Endothelial cell of umbilical vein (primary cell): Measurements from ENCODE around the gene GABPA. TPM values are rescaled to one million over a fixed set of nuclear protein-coding genes. Genes with fewer than 3 reads are reported as not detected.

ENCODE experiments used
- BruUV-seq: library from RNA; stranded (reverse); fragments of 400-500 nt; replicated peaks from 2 replicates; lab custom pipeline; 2021; lab: Mats Ljungman, UMichigan
- CTCF ChIA-PET: fragments of 300-600, 350-600 bp; sonication (Branson Sonifier 250); formaldehyde crosslinking; loops from one replicate; lab custom pipeline; 2021; ENCODE audit warnings: antibody characterized with exemption, inconsistent platforms; lab: Charles Lee
- POLR2A ChIA-PET: fragments of 300-600, 350-600 bp; sonication (Branson Sonifier 250); formaldehyde crosslinking; loops from one replicate; lab custom pipeline; 2021; ENCODE audit warnings: antibody characterized with exemption, inconsistent platforms; lab: Charles Lee
- DNase-seq: peaks from one replicate; pipeline ENCODE4 v3.0.0-alpha.2; 2011; ENCODE audit warnings: low read depth, low spot score
- FAIRE-seq: peaks from 2 replicates; lab custom pipeline; 2011; peaks lifted over from hg19 to GRCh38; lab: Jason Lieb, UNC
- H2AFZ ChIP-seq: 2 replicates; pipeline ENCODE4 v1.6.0; 2012; ENCODE audit warnings: low read depth, low read length, control low read depth, inconsistent platforms
- H3K27ac ChIP-seq: 2 replicates; pipeline ENCODE4 v1.5.1; 2011; ENCODE audit warnings: low read depth, mild to moderate bottlenecking, control low read depth, low read length, moderate library complexity; ENCODE audit not compliant: insufficient read depth
- H3K27me3 ChIP-seq, 2 experiments: 2 replicates each; pipeline versions ENCODE4 v1.6.0 to v1.6.1; 2011; ENCODE audit warnings: low read length in 2 of 2, mixed read lengths in 1 of 2; ENCODE audit not compliant: control insufficient read depth in 2 of 2, insufficient read depth in 2 of 2
- H3K36me3 ChIP-seq, 2 experiments: 2 replicates in 1 of 2; 3 replicates in 1 of 2; pipeline ENCODE4 v1.5.1; 2011; ENCODE audit warnings: low read length in 2 of 2, mild to moderate bottlenecking in 1 of 2, moderate library complexity in 1 of 2; ENCODE audit not compliant: control insufficient read depth in 2 of 2, insufficient read depth in 2 of 2; ENCODE audit errors: extremely low read depth in 1 of 2
- H3K4me1 ChIP-seq: 3 replicates; pipeline ENCODE4 v1.5.1; 2011; ENCODE audit warnings: mild to moderate bottlenecking, low read length; ENCODE audit not compliant: control insufficient read depth, insufficient read depth; ENCODE audit errors: extremely low read depth
- H3K4me2 ChIP-seq: 2 replicates; pipeline ENCODE4 v1.6.1; 2011; ENCODE audit warnings: low read length, control low read depth, mixed read lengths; ENCODE audit not compliant: insufficient read depth
- H3K4me3 ChIP-seq, 3 experiments: fragments of 200-600 bp in 1 of 3; sonication (generic), shearing (Covaris generic) in 1 of 3; replicated peaks in 1 of 3; 2 replicates each; pipeline ENCODE4 v1.5.1; 2011 to 2016; ENCODE audit warnings: control low read depth in 3 of 3, low read length in 3 of 3, mild to moderate bottlenecking in 2 of 3, inconsistent platforms in 1 of 3, low read depth in 1 of 3, moderate library complexity in 1 of 3; ENCODE audit not compliant: insufficient read depth in 1 of 3
- H3K79me2 ChIP-seq: 2 replicates; pipeline ENCODE4 v1.6.0; 2012; ENCODE audit warnings: low read length, inconsistent platforms; ENCODE audit not compliant: control insufficient read depth, insufficient read depth
- H3K9ac ChIP-seq: replicated peaks from 2 replicates; pipeline ENCODE3; 2011; ENCODE audit warnings: low read length, control low read depth; ENCODE audit not compliant: insufficient read depth; ENCODE audit errors: extremely low read depth
- H3K9me1 ChIP-seq: replicated peaks from 3 replicates; pipeline ENCODE4 v1.6.0; 2011; ENCODE audit warnings: mild to moderate bottlenecking, low read length; ENCODE audit not compliant: control insufficient read depth, insufficient read depth; ENCODE audit errors: extremely low read depth
- H3K9me3 ChIP-seq: replicated peaks from 2 replicates; pipeline ENCODE4 v1.5.1; 2012; ENCODE audit warnings: low read length, inconsistent platforms; ENCODE audit not compliant: control insufficient read depth, insufficient read depth
- H4K20me1 ChIP-seq: replicated peaks from 2 replicates; pipeline ENCODE3; 2011; ENCODE audit warnings: mild to moderate bottlenecking, low read length; ENCODE audit not compliant: control insufficient read depth, insufficient read depth; ENCODE audit errors: extremely low read depth
- CTCF ChIP-seq, 2 donors: IDR thresholded peaks; 1 replicate in 1 of 2; 2 replicates in 1 of 2; pipeline ENCODE4 v1.5.1; 2011; ENCODE audit warnings: low read length in 2 of 2, mild to moderate bottlenecking in 2 of 2, moderate library complexity in 2 of 2, control low read depth in 1 of 2, inconsistent platforms in 1 of 2, low read depth in 1 of 2; ENCODE audit not compliant: insufficient read depth in 1 of 2; ENCODE audit errors: extremely low read depth in 1 of 2
- EZH2 ChIP-seq: IDR thresholded peaks from 2 replicates; pipeline ENCODE4 v1.6.1; 2012; ENCODE audit warnings: borderline replicate concordance, low read depth, mild to moderate bottlenecking, moderate library complexity, low read length, inconsistent platforms; ENCODE audit not compliant: severe bottlenecking
- FOS ChIP-seq: IDR thresholded peaks from 2 replicates; pipeline ENCODE4 v1.6.1; 2011; ENCODE audit warnings: mild to moderate bottlenecking, low read length, moderate library complexity, borderline replicate concordance; ENCODE audit not compliant: insufficient read depth
- GATA2 ChIP-seq: IDR thresholded peaks from 2 replicates; pipeline ENCODE4 v1.7.0; 2011; ENCODE audit warnings: low read depth, mild to moderate bottlenecking, moderate library complexity, mixed read lengths, low read length; ENCODE audit not compliant: insufficient read length, insufficient read depth
- JUN ChIP-seq: IDR thresholded peaks from 2 replicates; pipeline ENCODE4 v1.6.1; 2011; ENCODE audit warnings: borderline replicate concordance, low read depth; ENCODE audit not compliant: insufficient read length, insufficient read depth
- MAX ChIP-seq: IDR thresholded peaks from 2 replicates; pipeline ENCODE4 v1.6.1; 2011; ENCODE audit not compliant: insufficient read depth, insufficient read length
- MYC ChIP-seq: IDR thresholded peaks from one replicate; pipeline ENCODE4 v1.6.1; 2011; ENCODE audit warnings: mild to moderate bottlenecking, low read depth, low read length
- POLR2A ChIP-seq: IDR thresholded peaks from 2 replicates; pipeline ENCODE4 v1.6.1; 2012; ENCODE audit warnings: low read depth, mild to moderate bottlenecking, control low read depth, low read length
- POLR2AphosphoS5 ChIP-seq: IDR thresholded peaks from 2 replicates; pipeline ENCODE4 v1.6.1; 2012; ENCODE audit warnings: low read depth, mild to moderate bottlenecking, control low read depth, low read length, moderate library complexity; ENCODE audit not compliant: insufficient read depth
- dilution Hi-C: fragments of 300-500 bp; cut with MboI; formaldehyde crosslinking; loops from one replicate; pipeline ENCODE4 v1.15.0; 2019; ENCODE audit warnings: low sequenced_read_pairs; ENCODE audit not compliant: extremely low pct_ligation_motif_present
- intact Hi-C: fragments of 100-400 bp; cut with micrococcal nuclease; formaldehyde crosslinking; loops from one replicate; pipeline ENCODE4 v1.10.0; 2022
- polyA plus RNA-seq, 4 experiments: library from polyadenylated mRNA; depleted of rRNA in 3 of 4; stranded (reverse) in 3 of 4; unstranded in 1 of 4; fragments of >200 nt; gene quantifications; 2 replicates each; pipeline versions ENCODE4 v1.2.1 to v1.2.3, GENCODE V29; 2011 to 2012; ENCODE audit warnings: missing spikeins in 1 of 4
- total RNA-seq: library from RNA; stranded (reverse); gene quantifications from 2 replicates; pipeline ENCODE4 v1.2.3, GENCODE V29; 2021

Gene GABPA
- total and polyA plus RNA-seq, 2 donors (not counting 3 experiments of a cell fraction or from before 2014, with no cell fraction given): 5.8 to 21.0 TPM

- POLR2A ChIA-PET: no interaction called here
- Histone ChIP-seq H3K9ac (no peak overlapping the region), H4K20me1 (no peaks in the 10 kb centered on the region), H3K4me3 (no peak overlapping the region), H3K9me1 (no peaks in the 10 kb centered on the region), H3K27me3 (no peaks in the 10 kb centered on the region), H3K27ac (no peak overlapping the region), H3K4me1 (no peaks in the 10 kb centered on the region), H3K36me3 (no peaks in the 10 kb centered on the region), H3K4me2 (no peak overlapping the region), H3K79me2 (no peaks in the 10 kb centered on the region), H2AFZ (no peak overlapping the region), H3K9me3 (no peaks in the 10 kb centered on the region)
- dilution Hi-C loops: no loop called here
- DNase-seq (no peak), FAIRE-seq (no peak)
- CTCF ChIA-PET: interaction anchor here (1.0 kb wide), 1 partner anchor 17 kb away, joined by 4 read pairs; no protein-coding TSS in a partner anchor
- no TSS peak for BruUV-seq
- TF ChIP-seq POLR2AphosphoS5: no peak
- intact Hi-C loops: no loop called here
These were observed 34.0 kb upstream of the GABPA start for GRCh38 chr21:25700741-25701140.

GRCh38 chr21:25701529-25701928, 33.2 kb upstream of the GABPA start:
- Histone ChIP-seq H3K4me3 (no peak overlapping the region), H3K27me3 (no peaks in the 10 kb centered on the region), H3K36me3 (no peaks in the 10 kb centered on the region), H3K9me3 (no peaks in the 10 kb centered on the region), H3K4me1 (no peaks in the 10 kb centered on the region), H3K79me2 (no peaks in the 10 kb centered on the region), H3K27ac (no peak overlapping the region), H4K20me1 (no peaks in the 10 kb centered on the region), H3K9me1 (no peaks in the 10 kb centered on the region), H3K4me2 (no peak overlapping the region), H3K9ac (no peak overlapping the region), H2AFZ (no peak overlapping the region)
- DNase-seq (no peak), FAIRE-seq (no peak)
- POLR2A ChIA-PET: no interaction called here
- no TSS peak for BruUV-seq
- TF ChIP-seq CTCF (IDR thresholded peaks at IDR 0.05; ENCODE audit: extremely low read depth in 1 of 2, insufficient read depth in 1 of 2, low read depth in 1 of 2, low read length in 2 of 2) (no peak), POLR2A (no peak), MYC (no peak), POLR2AphosphoS5 (no peak), JUN (no peak), EZH2 (no peak), FOS (no peak), GATA2 (no peak), MAX (no peak)
- dilution Hi-C loops: no loop called here
- intact Hi-C loops: no loop called here
- CTCF ChIA-PET: interaction anchor here (1.0 kb wide), 1 partner anchor 16 kb away, joined by 4 read pairs; no protein-coding TSS in a partner anchor
